Uterus (tissue), 4 donors: ENCODE results near the gene TIMM44. TPM values are rescaled to one million over a fixed set of nuclear protein-coding genes. Genes with fewer than 3 reads are reported as not detected.

Experiments
- DNase-seq, 2 donors: peaks; one replicate each; pipeline ENCODE4 v3.0.0-alpha.2; 2019 to 2020
- H3K27ac ChIP-seq, 2 donors: fragments of 200-600 bp; sonication (generic); 1 replicate in 1 of 2; 2 replicates in 1 of 2; pipeline ENCODE4 v1.5.1; 2016 to 2018
- H3K27me3 ChIP-seq, 2 donors: fragments of 200-600 bp; sonication (generic); one replicate each; pipeline ENCODE4 v1.5.1; 2018 to 2019; ENCODE audit warnings: control low read depth in 1 of 2
- H3K36me3 ChIP-seq, 2 donors: fragments of 200-600 bp; sonication (generic); one replicate each; pipeline ENCODE4 v1.5.1; 2019; ENCODE audit warnings: control low read depth in 1 of 2
- H3K4me1 ChIP-seq, 2 donors: fragments of 200-600 bp; sonication (generic); one replicate each; pipeline ENCODE4 v1.5.1; 2018 to 2019; ENCODE audit warnings: control low read depth in 1 of 2
- H3K4me3 ChIP-seq, 2 donors: fragments of 200-600 bp; sonication (generic); 1 replicate in 1 of 2; 2 replicates in 1 of 2; pipeline ENCODE4 v1.5.1; 2018 to 2019; ENCODE audit warnings: mild to moderate bottlenecking in 1 of 2
- H3K9me3 ChIP-seq, 2 donors: fragments of 200-600 bp; sonication (generic); one replicate each; pipeline ENCODE4 v1.5.1; 2019; ENCODE audit warnings: control low read depth in 1 of 2
- CTCF ChIP-seq, 4 experiments: fragments of 200-600 bp in 2 of 4; fragments of 450-650 bp in 2 of 4; sonication (generic) in 2 of 4; IDR thresholded peaks; one replicate each; pipeline ENCODE4 v1.5.1; 2016 to 2019; ENCODE audit warnings: antibody characterized with exemption in 4 of 4, mild to moderate bottlenecking in 2 of 4, moderate library complexity in 1 of 4
- POLR2A ChIP-seq, 2 donors: fragments of 450-650 bp; IDR thresholded peaks; one replicate each; pipeline ENCODE4 v1.6.1; 2016; ENCODE audit warnings: antibody characterized with exemption in 2 of 2, mild to moderate bottlenecking in 1 of 2, moderate library complexity in 1 of 2
- intact Hi-C: fragments of 100-400 bp; cut with DNase I; formaldehyde crosslinking; loops from one replicate; pipeline ENCODE4 v1.15.1; 2023; ENCODE audit warnings: low total_unique reads
- total RNA-seq, 4 donors: library from RNA; depleted of rRNA in 3 of 4; stranded (reverse); fragments of >200 nt in 3 of 4; gene quantifications; one replicate each; pipeline versions ENCODE4 v1.1.0 to v1.2.4, GENCODE V29; 2014 to 2023
- donor health status: DM: yes; HTN: yes; CAD: no.

TIMM44 gene
- total RNA-seq, 4 donors from 2014 or later = 41.1 to 117 (median 62.9) TPM

GRCh38 chr19:7941895-7942596 is 1.4 kb downstream of the TIMM44 start:
- Histone ChIP-seq H3K27ac (no peak overlapping the region), H3K9me3 (no peaks in the 10 kb centered on the region), H3K36me3 (no peaks in the 10 kb centered on the region), H3K4me1 (peaks cover 9 to 10% of the 10 kb centered on the region in 2 donors), H3K4me3 (peak overlapping the region in 1 of 2 donors; percentile 64), H3K27me3 (no peaks in the 10 kb centered on the region)
- no peak for TF ChIP-seq CTCF (IDR thresholded peaks at IDR 0.05)
- no peak for TF ChIP-seq POLR2A (IDR thresholded peaks at IDR 0.05)
- intact Hi-C loops = loop anchor here (5.0 kb wide), 1 partner anchor 60 kb away; no protein-coding TSS in a partner anchor
- DNase-seq = no peak

GRCh38 chr19:7940841-7941240 is 2.6 kb downstream of the TIMM44 start:
- H3K4me1 ChIP-seq = peaks cover 9 to 10% of the 10 kb centered on the region in 2 donors
- H3K36me3 ChIP-seq = no peaks in the 10 kb centered on the region

GRCh38 chr19:7934766-7935165 is 8.7 kb downstream of the TIMM44 start:
- TF ChIP-seq POLR2A (IDR thresholded peaks at IDR 0.05) = no peak
- TF ChIP-seq CTCF (IDR thresholded peaks at IDR 0.05) = no peak
- Histone ChIP-seq H3K27me3 (no peaks in the 10 kb centered on the region), H3K9me3 (no peaks in the 10 kb centered on the region), H3K4me3 (no peak overlapping the region), H3K36me3 (no peaks in the 10 kb centered on the region), H3K4me1 (peaks cover 0 to 19% of the 10 kb centered on the region in 2 donors), H3K27ac (peak overlapping the region in 1 of 2 donors; percentile 26)
- DNase-seq = no peak
- intact Hi-C loops = no loop called here

More at GRCh38 chr19:7940841-7941240, 2.6 kb downstream of the TIMM44 start:
- H3K27ac ChIP-seq = no peak overlapping the region
- no peaks in the 10 kb centered on the region for H3K27me3 ChIP-seq
- no peak for TF ChIP-seq POLR2A (IDR thresholded peaks at IDR 0.05)
- TF ChIP-seq CTCF (IDR thresholded peaks at IDR 0.05) = no peak
- H3K9me3 ChIP-seq = no peaks in the 10 kb centered on the region
- H3K4me3 ChIP-seq = no peak overlapping the region
- no peak for DNase-seq
- intact Hi-C loops = loop anchor here (5.0 kb wide), 1 partner anchor 61 kb away; no protein-coding TSS in a partner anchor

- DNase-seq = peak in 1 of 2 donors; percentile 24
- H3K4me1 ChIP-seq = peaks cover 0 to 26% of the 10 kb centered on the region in 2 donors
- TF ChIP-seq CTCF (IDR thresholded peaks at IDR 0.05) (no peak), POLR2A (IDR thresholded peaks at IDR 0.05) (no peak)
- no peaks in the 10 kb centered on the region for H3K27me3 ChIP-seq
- H3K36me3 ChIP-seq = no peaks in the 10 kb centered on the region
- peak overlapping the region in 1 of 2 donors; percentile 26 for H3K27ac ChIP-seq
- no peaks in the 10 kb centered on the region for H3K9me3 ChIP-seq
- intact Hi-C loops = no loop called here
- no peak overlapping the region for H3K4me3 ChIP-seq
These were observed 9.4 kb downstream of the TIMM44 start for GRCh38 chr19:7933828-7934725.
